DMS114 treated with DMSO at 0.1 percent for 48 hours (cell line): ENCODE data around the gene FOXP4.

Experiments used
- DNase-seq: peaks from one replicate; lab custom pipeline; 2025; ENCODE audit not compliant: unreplicated experiment; lab: John Stamatoyannopoulos, UW

Gene FOXP4

GRCh38 chr6:41624621-41625380 is 78.6 kb downstream of the FOXP4 start:
- no peak for DNase-seq

GRCh38 chr6:41625442-41625841 is 79.3 kb downstream of the FOXP4 start:
- no peak for DNase-seq

DNA sequence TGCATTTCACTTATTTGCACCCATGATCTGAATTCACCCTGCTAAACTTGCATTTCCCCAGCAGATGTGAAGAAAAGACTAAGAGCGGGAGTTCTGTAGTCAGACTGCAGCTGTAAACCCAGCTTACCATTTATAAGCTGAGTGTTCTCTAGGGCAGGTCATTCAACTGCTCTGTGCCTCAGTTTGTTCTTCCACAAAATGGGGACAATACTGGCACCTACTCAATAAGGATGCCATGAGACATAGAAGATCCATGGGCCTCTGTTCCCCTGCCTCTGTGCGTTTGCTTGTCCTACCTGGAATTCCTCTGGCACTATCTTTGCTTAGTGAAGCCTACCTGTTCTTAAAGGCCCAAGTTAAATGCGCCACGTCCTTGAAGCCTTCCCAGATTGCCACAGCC is 79.8 kb downstream of the FOXP4 start:
- no peak for DNase-seq

- DNase-seq: no peak
Measured at GRCh38 chr6:41626917-41627316, 80.7 kb downstream of the FOXP4 start.

DNA sequence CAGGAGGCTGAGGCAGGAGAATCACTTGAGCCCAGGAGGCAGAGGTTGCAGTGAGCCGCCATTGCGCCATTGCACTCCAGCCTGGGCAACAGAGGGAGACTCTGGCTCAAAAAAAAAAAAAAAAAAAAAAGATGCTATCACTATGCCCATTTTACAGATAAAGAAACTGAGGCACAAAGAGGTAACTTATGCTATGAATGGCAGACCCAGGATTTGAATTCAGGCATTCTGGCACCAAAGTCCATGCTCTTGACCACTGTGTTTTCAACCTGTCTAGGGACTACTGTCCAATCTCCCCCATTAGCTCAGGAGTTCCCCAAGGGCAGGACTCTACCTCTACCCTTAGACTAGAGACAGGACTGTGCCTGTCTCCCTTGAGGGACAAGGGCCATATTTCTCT is 82.9 kb downstream of the FOXP4 start:
- DNase-seq: no peak

- DNase-seq: no peak
Measured at GRCh38 chr6:41630069-41630468, 83.9 kb downstream of the FOXP4 start.

DNA sequence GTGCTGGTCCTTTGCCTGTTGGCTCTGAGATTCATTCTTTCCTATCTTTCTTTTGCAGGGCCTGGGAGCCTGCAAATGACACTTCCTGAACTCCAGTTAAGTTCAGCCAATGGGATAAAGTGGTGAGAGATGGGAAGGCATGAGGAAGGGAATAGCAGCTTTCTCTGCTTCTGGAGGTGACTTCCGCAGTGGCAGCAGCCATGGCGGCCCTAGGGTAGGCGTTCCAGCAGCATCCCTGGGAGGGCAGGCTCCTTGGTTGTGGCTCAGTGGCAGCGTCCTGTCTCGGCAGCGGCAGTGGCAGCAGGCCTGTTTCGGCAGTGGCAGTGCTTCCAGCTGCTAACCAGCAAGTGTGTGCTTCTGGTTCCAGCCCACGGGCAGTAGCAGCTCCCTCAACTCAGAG is 84.8 kb downstream of the FOXP4 start:
- no peak for DNase-seq

GRCh38 chr6:41633056-41633634 is 87.0 kb downstream of the FOXP4 start:
- no peak for DNase-seq

DNA sequence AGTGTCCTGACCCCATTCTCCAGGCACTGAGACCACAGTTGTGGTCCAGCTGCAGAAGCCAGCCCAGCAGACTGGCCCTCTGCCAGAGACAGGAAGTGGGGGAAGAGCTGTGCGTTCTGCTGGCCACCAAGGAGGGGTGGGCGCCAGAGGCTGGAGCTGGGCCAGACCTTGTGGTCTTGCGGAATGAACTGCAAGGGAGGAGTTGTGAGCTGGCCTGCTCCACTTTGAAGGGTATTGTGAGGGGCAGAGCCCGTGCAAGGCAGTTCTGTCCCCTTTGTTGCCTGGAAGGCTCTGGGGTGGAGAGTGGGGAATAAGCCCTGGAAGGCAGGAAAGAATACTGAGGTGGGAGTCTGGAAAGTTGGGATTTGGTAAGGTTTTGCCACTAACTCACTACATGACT is 88.5 kb downstream of the FOXP4 start:
- no peak for DNase-seq

GRCh38 chr6:41635365-41635764 is 89.2 kb downstream of the FOXP4 start:
- DNase-seq: no peak

GRCh38 chr6:41636833-41637193 is 90.6 kb downstream of the FOXP4 start:
- DNase-seq: no peak

- DNase-seq: no peak
Measured at GRCh38 chr6:41637194-41638001, 91.2 kb downstream of the FOXP4 start.

DNA sequence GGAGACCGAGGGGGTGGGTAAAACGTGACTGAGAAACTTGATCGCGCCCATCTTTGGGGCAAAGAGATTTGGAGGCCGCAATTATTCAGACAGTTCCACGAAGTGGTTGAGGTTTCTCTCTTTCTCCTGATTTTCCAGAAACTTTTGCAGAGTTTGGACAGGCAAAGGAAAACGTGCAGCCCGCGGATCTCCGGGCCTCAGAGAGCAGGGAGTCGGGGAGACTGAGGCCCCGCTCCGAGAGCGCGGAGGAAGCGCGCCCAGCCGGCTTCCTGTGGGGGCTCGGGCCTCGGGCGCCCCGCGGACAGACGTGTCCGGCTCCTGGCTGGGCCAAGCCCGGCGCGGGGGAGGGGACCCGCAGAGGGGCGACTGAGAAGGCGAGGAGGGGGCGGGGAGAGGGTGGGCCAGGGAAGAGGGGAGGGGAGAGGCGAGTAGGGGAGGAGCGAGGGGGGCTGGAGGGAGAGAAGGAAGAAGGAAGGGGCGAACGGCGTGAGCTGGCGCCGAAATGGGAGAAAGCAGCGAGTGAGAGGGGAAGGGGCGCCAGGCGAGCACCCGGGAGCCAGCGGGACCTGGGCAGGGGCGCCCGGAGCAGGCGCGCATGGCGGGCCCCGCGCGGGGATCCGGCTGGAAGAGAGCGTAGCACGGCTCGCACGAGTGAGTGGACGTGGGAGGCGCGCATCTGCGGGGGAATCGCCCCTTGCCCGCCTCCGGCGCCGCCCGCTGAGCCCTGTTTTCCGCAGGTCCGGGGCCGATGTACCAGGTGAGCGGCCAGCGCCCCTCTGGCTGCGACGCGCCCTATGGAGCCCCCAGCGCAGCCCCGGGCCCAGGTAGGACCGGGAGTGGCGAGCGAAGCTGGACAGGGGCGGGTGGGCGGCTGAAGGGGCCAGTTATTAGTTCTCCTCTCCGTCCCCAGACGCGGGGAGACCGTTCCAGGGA is 92.1 kb downstream of the FOXP4 start, which contains the start of gene MDFI:
Gene MDFI, plus strand, starts transcription at position 467 of the 933 bp plus-strand sequence. Its CDS starts 282 bp downstream, at position 749.
- no peak for DNase-seq

DNA sequence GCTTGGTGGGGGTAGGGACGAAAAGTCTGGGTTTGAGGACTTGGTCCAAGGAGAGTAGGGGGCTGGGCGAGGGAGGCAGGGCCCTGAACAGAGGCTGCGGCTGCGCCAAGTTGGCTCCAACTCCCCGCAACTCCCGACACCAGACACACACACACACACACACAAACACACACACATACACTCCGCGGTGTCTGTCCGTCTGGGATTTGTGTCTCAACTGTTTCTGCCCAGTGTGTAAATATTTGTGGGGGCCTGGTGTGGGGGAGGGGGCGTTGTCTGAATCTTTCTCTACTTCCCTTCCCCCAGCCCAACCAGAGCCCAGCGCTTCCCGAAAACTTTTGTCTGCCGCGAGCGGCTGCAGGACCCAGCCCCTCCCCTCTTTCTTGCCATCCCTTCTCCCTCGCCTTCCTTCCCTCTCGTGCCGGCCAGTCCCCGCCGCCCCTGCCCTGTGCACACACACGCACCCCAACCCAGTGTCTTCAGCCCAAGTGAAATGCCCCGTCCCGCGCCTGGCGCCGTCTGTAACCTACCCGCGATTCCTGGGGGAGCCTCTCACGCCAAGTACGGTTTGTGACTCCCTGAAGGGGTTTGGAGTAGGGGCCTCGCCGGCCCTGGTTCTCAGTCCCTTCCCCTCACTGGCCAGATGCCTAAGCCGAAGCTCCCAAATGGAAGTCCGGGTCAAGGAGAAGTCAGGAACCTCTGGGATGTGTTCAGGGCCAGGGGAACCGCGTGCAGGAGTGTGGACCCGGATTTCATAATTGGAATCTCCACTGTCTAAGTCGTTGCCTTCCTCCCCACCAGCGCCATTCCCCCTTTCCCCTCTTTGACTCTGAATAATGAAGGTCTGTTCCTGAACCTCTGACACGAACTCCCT is 93.0 kb downstream of the FOXP4 start:
- no peak for DNase-seq

- DNase-seq: no peak
Measured at GRCh38 chr6:41639809-41640371, 93.7 kb downstream of the FOXP4 start.

DNA sequence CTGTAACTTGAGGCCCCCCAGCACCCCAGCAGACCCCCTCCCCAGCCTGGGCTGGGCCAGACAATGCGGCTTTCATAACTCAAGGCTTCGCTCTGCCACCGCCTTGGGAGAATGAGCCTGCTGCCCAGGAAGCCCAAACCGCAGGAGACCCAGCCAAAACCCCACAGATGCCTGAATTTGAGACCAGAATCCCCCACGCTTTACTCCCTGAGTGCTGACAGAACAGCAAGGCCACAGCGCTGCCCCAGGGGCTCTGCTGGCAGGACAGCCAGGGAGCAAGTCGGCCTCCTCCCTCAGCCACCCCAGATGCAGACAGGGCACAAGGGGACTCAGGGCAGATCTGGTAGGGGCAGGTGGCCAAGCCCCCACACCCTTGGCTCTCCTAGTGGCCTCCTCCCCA is 94.2 kb downstream of the FOXP4 start:
- no peak for DNase-seq

DNA sequence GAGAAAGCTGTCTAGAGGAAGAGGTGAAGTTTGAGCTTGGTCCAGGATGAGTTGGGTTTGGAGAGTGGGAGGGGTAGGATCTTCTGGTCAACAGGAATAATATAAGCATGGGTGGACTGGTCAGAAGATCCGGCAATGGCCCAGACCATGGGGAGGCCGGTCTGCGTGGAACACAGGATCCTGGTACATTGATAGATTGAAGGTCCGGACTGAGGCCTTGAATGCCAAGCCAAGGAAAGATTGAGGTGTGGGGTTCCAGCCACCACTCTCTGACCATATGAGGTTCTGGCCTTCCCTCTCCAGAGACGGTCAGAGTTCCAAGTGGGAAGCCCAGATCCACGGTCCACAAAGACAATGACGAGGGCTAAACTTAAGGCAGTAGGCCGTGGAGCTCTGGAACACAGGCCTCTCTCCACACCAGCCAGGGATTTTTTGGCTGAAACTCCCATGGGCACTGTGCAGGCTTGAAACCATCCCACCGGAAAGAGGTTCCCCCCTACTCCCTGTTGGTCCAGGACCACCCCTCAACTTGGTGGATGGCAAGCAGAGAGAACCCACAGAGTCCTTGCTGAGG is 95.3 kb downstream of the FOXP4 start:
- DNase-seq: no peak

DNA sequence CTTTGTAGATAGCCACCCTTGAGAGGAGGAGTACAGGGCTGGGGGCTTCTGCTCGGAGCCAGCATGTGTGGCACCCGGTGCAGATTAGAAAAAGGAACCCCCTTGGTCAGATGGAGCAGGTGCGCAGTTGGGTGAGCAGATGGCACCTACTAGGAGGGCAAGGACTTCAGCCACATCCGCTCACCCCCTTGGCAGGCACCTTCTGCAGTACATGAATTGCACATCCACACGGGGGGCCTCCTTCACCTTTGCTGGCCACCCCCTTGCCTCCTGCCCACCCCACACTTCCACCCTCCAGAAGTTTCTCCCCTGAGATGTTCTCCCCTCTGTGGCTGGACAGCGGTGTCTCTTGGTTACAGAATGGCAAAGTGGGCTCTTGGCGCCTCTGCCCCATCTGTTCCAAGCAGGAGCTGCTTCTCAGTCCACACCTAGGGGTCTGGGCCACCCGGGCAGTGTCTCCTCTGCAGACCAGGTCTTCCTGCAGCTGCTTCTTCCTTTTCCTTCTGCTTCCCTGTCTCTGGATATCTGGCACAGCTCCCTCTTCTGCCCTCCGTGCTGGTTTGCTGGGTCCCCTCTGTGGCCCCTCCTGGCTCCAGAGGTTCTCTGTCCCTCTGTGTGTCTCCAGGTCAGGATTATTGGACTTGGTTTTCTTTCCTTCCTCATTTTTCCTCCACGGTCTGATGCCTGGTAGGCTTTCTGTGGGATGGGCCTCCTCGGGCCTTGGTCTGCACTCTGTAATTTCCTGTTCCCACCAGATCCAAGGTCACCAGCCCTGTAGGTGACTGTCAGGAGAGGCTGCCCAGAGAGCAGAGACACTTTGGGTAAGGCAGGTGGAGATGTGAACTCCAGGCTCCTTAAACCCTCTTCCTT is 96.1 kb downstream of the FOXP4 start:
- DNase-seq: no peak
